GM23338 (cell line): ENCODE data around the gene EFCAB8.

Source experiments
- EZH2 ChIP-seq: fragments of 200-600 bp; sonication (generic); IDR thresholded peaks from one replicate; pipeline ENCODE4 v1.8.0; 2017; ENCODE audit warnings: antibody characterized with exemption, mild to moderate bottlenecking, low read depth; ENCODE audit not compliant: unreplicated experiment
- EZH2phosphoT487 ChIP-seq: fragments of 200-600 bp; sonication (generic); IDR thresholded peaks from one replicate; pipeline ENCODE4 v1.8.1; 2018; ENCODE audit warnings: antibody characterized with exemption; ENCODE audit not compliant: unreplicated experiment
- NANOG ChIP-seq: IDR thresholded peaks from 2 replicates; pipeline ENCODE4 v1.6.1; 2016; ENCODE audit warnings: antibody characterized with exemption, borderline replicate concordance
- POLR2AphosphoS5 ChIP-seq: IDR thresholded peaks from 2 replicates; pipeline ENCODE4 v1.6.1; 2016; ENCODE audit warnings: antibody characterized with exemption, low read depth
- STAT1 ChIP-seq: IDR thresholded peaks from one replicate; pipeline ENCODE4 v1.6.1; 2016; ENCODE audit warnings: antibody characterized with exemption; ENCODE audit not compliant: unreplicated experiment
- TF ChIP-seq, protein P1 (sequence below), 2 experiments: fragments of 200-600 bp in 1 of 2; sonication (generic) in 1 of 2; conservative IDR thresholded peaks; 2 replicates each; pipeline versions ENCODE4 v1.5.1 to v1.6.1; 2016 to 2017; ENCODE audit warnings: antibody characterized with exemption in 2 of 2, low read depth in 2 of 2, mild to moderate bottlenecking in 2 of 2, moderate library complexity in 1 of 2
- TF ChIP-seq, protein P2 (sequence below): IDR thresholded peaks from one replicate; pipeline ENCODE4 v1.6.1; 2018; ENCODE audit warnings: antibody characterized with exemption; ENCODE audit not compliant: unreplicated experiment

DNA sequence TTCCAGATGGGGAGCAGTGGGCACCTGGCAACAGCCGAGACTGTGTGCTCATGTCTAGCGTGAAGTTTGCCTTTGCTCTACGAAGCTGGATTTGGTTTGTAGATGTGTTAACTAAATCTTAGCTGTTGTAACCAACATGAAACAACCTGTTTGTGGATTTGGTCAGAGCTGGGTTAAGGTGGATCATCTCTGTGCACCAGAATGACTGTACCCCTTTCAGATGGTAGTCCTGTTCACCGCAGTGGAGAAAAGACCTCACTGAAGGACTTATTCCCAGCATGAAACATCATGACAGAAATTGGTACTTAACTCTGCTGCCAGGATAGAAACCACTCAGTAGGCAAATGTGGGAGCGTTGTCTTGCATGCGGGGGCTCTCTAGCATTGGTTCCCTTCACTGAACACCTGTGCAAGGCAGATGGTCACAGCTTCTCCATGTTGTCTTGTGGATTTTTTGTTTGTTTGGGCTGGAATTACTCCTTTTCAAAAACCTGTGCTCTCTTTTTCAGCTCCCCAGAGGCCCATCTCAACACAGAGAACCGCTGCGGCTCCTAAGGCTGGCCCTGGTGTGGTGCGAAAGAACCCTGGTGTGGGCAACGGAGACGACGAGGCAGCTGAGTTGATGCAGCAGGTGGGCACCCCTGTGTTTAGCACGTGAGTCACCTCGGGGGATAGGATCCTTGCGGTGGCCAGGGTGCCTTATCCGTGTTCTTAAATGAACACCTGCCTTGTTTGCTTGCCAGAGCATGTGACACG is 19.3 kb upstream of the EFCAB8 start:
- TF ChIP-seq, protein P1, sequence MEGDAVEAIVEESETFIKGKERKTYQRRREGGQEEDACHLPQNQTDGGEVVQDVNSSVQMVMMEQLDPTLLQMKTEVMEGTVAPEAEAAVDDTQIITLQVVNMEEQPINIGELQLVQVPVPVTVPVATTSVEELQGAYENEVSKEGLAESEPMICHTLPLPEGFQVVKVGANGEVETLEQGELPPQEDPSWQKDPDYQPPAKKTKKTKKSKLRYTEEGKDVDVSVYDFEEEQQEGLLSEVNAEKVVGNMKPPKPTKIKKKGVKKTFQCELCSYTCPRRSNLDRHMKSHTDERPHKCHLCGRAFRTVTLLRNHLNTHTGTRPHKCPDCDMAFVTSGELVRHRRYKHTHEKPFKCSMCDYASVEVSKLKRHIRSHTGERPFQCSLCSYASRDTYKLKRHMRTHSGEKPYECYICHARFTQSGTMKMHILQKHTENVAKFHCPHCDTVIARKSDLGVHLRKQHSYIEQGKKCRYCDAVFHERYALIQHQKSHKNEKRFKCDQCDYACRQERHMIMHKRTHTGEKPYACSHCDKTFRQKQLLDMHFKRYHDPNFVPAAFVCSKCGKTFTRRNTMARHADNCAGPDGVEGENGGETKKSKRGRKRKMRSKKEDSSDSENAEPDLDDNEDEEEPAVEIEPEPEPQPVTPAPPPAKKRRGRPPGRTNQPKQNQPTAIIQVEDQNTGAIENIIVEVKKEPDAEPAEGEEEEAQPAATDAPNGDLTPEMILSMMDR (conservative IDR thresholded peaks at IDR 0.05; ENCODE audit: low read depth in 2 of 2), result no peak
- TF ChIP-seq POLR2AphosphoS5 (no peak), EZH2 (no peak), EZH2phosphoT487 (no peak), NANOG (no peak), STAT1 (no peak)
- TF ChIP-seq, protein P2, sequence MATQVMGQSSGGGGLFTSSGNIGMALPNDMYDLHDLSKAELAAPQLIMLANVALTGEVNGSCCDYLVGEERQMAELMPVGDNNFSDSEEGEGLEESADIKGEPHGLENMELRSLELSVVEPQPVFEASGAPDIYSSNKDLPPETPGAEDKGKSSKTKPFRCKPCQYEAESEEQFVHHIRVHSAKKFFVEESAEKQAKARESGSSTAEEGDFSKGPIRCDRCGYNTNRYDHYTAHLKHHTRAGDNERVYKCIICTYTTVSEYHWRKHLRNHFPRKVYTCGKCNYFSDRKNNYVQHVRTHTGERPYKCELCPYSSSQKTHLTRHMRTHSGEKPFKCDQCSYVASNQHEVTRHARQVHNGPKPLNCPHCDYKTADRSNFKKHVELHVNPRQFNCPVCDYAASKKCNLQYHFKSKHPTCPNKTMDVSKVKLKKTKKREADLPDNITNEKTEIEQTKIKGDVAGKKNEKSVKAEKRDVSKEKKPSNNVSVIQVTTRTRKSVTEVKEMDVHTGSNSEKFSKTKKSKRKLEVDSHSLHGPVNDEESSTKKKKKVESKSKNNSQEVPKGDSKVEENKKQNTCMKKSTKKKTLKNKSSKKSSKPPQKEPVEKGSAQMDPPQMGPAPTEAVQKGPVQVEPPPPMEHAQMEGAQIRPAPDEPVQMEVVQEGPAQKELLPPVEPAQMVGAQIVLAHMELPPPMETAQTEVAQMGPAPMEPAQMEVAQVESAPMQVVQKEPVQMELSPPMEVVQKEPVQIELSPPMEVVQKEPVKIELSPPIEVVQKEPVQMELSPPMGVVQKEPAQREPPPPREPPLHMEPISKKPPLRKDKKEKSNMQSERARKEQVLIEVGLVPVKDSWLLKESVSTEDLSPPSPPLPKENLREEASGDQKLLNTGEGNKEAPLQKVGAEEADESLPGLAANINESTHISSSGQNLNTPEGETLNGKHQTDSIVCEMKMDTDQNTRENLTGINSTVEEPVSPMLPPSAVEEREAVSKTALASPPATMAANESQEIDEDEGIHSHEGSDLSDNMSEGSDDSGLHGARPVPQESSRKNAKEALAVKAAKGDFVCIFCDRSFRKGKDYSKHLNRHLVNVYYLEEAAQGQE, result no peak
